BLaER1 treated with 17β-estradiol and CSF1 and Interleukin-3, amounts not matched to agents 10 nM and 100 nM (cell line): ENCODE data around the gene PNMA8A.

Experiments used
- H3K27ac ChIP-seq, 11 experiments: shearing (Covaris generic); formaldehyde crosslinking; 2 replicates each; pipeline ENCODE4 v1.8.1; 2022
- H3K27me3 ChIP-seq, 11 experiments: shearing (Covaris generic); formaldehyde crosslinking; 2 replicates each; pipeline ENCODE4 v1.8.1; 2022
- H3K36me3 ChIP-seq, 11 experiments: shearing (Covaris generic); formaldehyde crosslinking; 2 replicates each; pipeline ENCODE4 v1.8.1; 2022
- H3K4me1 ChIP-seq, 10 experiments: shearing (Covaris generic); formaldehyde crosslinking; 2 replicates each; pipeline ENCODE4 v1.8.1; 2022
- H3K4me2 ChIP-seq, 11 experiments: shearing (Covaris generic); formaldehyde crosslinking; 2 replicates each; pipeline ENCODE4 v1.8.1; 2022
- H3K4me3 ChIP-seq, 10 experiments: shearing (Covaris generic); formaldehyde crosslinking; 2 replicates each; pipeline ENCODE4 v1.8.1; 2022
- H3K9ac ChIP-seq, 11 experiments: shearing (Covaris generic); formaldehyde crosslinking; 2 replicates each; pipeline ENCODE4 v1.8.1; 2022
- H3K9me3 ChIP-seq, 11 experiments: shearing (Covaris generic); formaldehyde crosslinking; replicated peaks in 1 of 11; 2 replicates each; pipeline ENCODE4 v1.8.1; 2022
- H4K20me1 ChIP-seq, 11 experiments: shearing (Covaris generic); formaldehyde crosslinking; 2 replicates each; pipeline ENCODE4 v1.8.1; 2022
- Cebpa-rat ChIP-seq, 11 experiments: shearing (Covaris generic); IDR thresholded peaks; 2 replicates each; pipeline ENCODE4 v1.8.1; 2022

The PNMA8A gene, protein sequence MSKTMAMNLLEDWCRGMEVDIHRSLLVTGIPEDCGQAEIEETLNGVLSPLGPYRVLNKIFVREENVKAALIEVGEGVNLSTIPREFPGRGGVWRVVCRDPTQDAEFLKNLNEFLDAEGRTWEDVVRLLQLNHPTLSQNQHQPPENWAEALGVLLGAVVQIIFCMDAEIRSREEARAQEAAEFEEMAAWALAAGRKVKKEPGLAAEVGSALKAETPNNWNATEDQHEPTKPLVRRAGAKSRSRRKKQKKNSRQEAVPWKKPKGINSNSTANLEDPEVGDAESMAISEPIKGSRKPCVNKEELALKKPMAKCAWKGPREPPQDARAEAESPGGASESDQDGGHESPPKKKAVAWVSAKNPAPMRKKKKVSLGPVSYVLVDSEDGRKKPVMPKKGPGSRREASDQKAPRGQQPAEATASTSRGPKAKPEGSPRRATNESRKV

GRCh38 chr19:46471116-46471733 lies at the start of gene PNMA8A:
Gene PNMA8A (minus strand): TSS chr19:46471563. CDS start chr19:46471035, 528 bp downstream.
- no peaks in the 10 kb centered on the region for H3K36me3 ChIP-seq
- H3K4me2 ChIP-seq, result peak within 1 kb of the TSS in 9 of 11 experiments; percentile 43 to 87 (median 77); a peak in 18 of 22 replicates
- no peak for TF ChIP-seq Cebpa-rat (IDR thresholded peaks at IDR 0.05)
- H3K4me3 ChIP-seq, result no peak within 1 kb of the TSS
- no peaks in the 10 kb centered on the region for H4K20me1 ChIP-seq
- H3K9ac ChIP-seq, result peak within 1 kb of the TSS in 4 of 11 experiments; percentile 18 to 62 (median 32); a peak in 3 of 22 replicates
- peak within 1 kb of the TSS in 6 of 11 experiments; percentile 4 to 93 (median 90); a peak in 9 of 22 replicates for H3K27ac ChIP-seq
- H3K4me1 ChIP-seq, result peaks cover 33 to 93% (median 85%) of the 10 kb centered on the region in 10 experiments
- no peaks in the 10 kb centered on the region for H3K9me3 ChIP-seq
- no peaks in the 10 kb centered on the region for H3K27me3 ChIP-seq

GRCh38 chr19:46520616-46521015 lies 49.3 kb upstream of the PNMA8A start:
- no peaks in the 10 kb centered on the region for H4K20me1 ChIP-seq
- TF ChIP-seq Cebpa-rat (IDR thresholded peaks at IDR 0.05), result no peak
- peak overlapping the region; percentile 51 to 88 (median 72) for H3K4me2 ChIP-seq
- no peaks in the 10 kb centered on the region for H3K27me3 ChIP-seq
- peaks cover 16 to 26% (median 21%) of the 10 kb centered on the region in 11 experiments; a peak in 21 of 22 replicates for H3K9me3 ChIP-seq
- H3K4me1 ChIP-seq, result peaks cover 63 to 85% (median 75%) of the 10 kb centered on the region in 10 experiments
- H3K36me3 ChIP-seq, result no peaks in the 10 kb centered on the region
- H3K4me3 ChIP-seq, result no peak overlapping the region; a peak in 2 of 20 replicates
- H3K9ac ChIP-seq, result peak overlapping the region in 7 of 11 experiments; percentile 9 to 57 (median 34); a peak in 8 of 22 replicates
- peak overlapping the region in 8 of 11 experiments; percentile 24 to 72 (median 46); a peak in 16 of 22 replicates for H3K27ac ChIP-seq

- peaks cover 54 to 74% (median 65%) of the 10 kb centered on the region in 10 experiments for H3K4me1 ChIP-seq
- no peak overlapping the region for H3K9ac ChIP-seq
- no peaks in the 10 kb centered on the region for H4K20me1 ChIP-seq
- H3K36me3 ChIP-seq, result no peaks in the 10 kb centered on the region
- H3K4me2 ChIP-seq, result peak overlapping the region in 10 of 11 experiments; percentile 15 to 88 (median 65); a peak in 14 of 22 replicates
- H3K27me3 ChIP-seq, result no peaks in the 10 kb centered on the region
- no peak overlapping the region for H3K4me3 ChIP-seq
- no peak overlapping the region for H3K27ac ChIP-seq
- H3K9me3 ChIP-seq, result no peaks in the 10 kb centered on the region
- TF ChIP-seq Cebpa-rat (IDR thresholded peaks at IDR 0.05), result no peak
Measured at GRCh38 chr19:46517471-46517870, 46.1 kb upstream of the PNMA8A start.

DNA sequence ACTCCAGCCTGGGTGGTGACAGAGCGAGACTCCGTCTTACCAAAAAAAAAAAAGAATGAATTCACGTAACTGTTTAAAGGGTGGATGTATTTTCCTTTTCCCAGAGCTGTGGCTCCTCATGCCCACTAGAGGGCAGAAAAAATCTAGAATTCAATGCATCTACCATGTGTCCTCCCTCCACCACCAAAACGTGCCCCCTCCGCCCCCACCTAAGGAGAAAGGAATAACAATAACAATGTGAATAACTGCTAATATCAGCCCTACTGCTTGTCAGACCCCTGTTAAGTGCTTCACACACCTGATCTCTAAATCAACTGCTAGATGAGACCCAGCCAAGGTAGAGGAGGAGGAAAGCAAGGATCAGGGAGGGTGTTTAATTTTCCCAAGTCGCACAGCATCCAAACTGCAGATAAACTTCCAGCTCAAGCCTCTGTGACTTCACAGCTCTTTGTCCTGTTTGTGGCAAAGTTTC lies 44.6 kb upstream of the PNMA8A start:
- Histone ChIP-seq H3K36me3 (no peaks in the 10 kb centered on the region), H3K9ac (no peak overlapping the region; a peak in 1 of 22 replicates), H3K27ac (no peak overlapping the region), H3K27me3 (no peaks in the 10 kb centered on the region), H3K9me3 (peaks cover 5 to 11% (median 8%) of the 10 kb centered on the region in 11 experiments; a peak in 20 of 22 replicates), H3K4me3 (no peak overlapping the region), H3K4me1 (peaks cover 39 to 63% (median 50%) of the 10 kb centered on the region in 10 experiments), H4K20me1 (no peaks in the 10 kb centered on the region), H3K4me2 (peak overlapping the region in 3 of 11 experiments; percentile 3 to 37 (median 15); a peak in 1 of 22 replicates)
- TF ChIP-seq Cebpa-rat (IDR thresholded peaks at IDR 0.05), result no peak

- no peak overlapping the region for H3K9ac ChIP-seq
- H3K9me3 ChIP-seq, result peaks cover 6 to 12% (median 9%) of the 10 kb centered on the region in 11 experiments; a peak in 20 of 22 replicates
- H3K4me2 ChIP-seq, result no peak overlapping the region
- TF ChIP-seq Cebpa-rat (IDR thresholded peaks at IDR 0.05), result no peak
- no peak overlapping the region for H3K27ac ChIP-seq
- H3K27me3 ChIP-seq, result no peaks in the 10 kb centered on the region
- H3K4me3 ChIP-seq, result no peak overlapping the region
- H3K36me3 ChIP-seq, result no peaks in the 10 kb centered on the region
- H3K4me1 ChIP-seq, result peaks cover 32 to 57% (median 43%) of the 10 kb centered on the region in 10 experiments
- no peaks in the 10 kb centered on the region for H4K20me1 ChIP-seq
Measured at GRCh38 chr19:46515290-46515609, 43.9 kb upstream of the PNMA8A start.

DNA sequence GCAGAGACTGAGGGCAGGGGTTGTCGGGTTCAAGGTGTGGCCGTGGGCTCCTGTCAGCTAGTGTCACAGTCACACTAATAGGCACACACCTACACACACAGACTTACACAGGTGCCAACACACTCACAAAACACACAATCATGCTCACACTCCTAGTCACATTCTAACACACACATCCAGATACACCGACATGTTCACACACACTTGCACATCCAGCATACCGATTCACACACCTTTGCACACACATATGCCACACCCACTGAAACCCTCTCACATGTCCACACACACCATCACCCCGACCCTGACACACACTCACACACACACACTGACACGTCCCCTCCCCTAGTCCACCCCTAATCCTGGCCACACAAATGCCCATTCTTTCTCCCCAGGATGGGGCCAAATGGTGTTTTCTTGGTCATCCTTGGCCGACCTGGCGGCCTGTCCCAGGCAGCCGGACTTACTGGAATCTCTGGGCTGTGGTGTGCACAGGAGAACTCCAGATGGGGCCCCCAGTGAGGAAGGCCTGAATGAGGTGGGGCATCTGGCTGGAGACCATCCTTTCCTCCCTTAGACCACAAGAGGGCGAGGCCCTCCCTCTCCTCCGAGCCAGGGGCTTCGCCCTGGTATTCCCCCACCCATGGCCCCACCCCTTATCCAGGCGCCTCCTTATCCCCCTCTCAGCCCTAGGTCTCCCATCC lies 43.4 kb upstream of the PNMA8A start:
- no peaks in the 10 kb centered on the region for H4K20me1 ChIP-seq
- no peak for TF ChIP-seq Cebpa-rat (IDR thresholded peaks at IDR 0.05)
- H3K27ac ChIP-seq, result no peak overlapping the region
- no peak overlapping the region for H3K4me2 ChIP-seq
- 0 out of 22 replicates have a peak overlapping the region, but pooled peaks of 1 of the 11 experiments have one; percentile 18 for H3K9ac ChIP-seq
- no peak overlapping the region for H3K4me3 ChIP-seq
- H3K4me1 ChIP-seq, result peaks cover 27 to 52% (median 38%) of the 10 kb centered on the region in 10 experiments
- no peaks in the 10 kb centered on the region for H3K36me3 ChIP-seq
- H3K9me3 ChIP-seq, result peaks cover 6 to 12% (median 9%) of the 10 kb centered on the region in 11 experiments; a peak in 20 of 22 replicates
- no peaks in the 10 kb centered on the region for H3K27me3 ChIP-seq

DNA sequence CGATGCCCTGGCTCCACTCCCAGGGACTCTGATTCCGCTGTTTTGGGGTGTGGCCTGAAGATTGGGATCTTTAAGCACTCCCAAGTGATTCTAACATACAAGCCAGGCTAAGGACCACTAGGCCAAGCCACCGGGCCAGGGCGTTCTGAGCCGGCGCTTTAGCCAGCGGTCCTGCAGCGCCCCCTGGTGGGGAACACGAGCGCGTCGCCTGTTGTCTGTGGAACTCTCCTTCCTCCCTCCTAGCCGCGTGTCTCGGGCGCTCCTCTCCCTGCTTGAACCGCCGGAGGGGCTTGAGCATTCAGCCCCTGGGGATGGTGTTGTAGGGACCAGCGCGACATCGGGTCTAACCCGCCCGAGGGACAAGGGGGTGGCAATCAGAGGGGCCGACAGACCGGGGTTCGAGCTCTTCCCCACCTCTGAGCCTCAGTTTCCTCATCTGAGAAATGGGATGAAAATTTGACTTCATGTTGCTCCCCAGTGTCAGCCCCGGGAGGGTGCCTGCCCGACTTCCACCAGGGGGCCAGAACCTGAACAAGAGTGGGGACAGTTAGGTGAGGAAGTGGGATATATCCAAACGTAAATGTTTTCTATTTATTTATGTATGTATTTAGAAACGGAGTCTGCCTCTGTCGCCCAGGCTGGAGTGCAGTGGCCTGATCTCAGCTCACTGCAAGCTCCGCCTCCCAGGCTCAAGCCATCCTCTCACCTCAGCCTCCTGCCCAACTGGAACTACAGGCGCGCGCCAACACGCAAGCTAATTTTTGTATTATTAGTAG lies 42.3 kb upstream of the PNMA8A start:
- peaks cover 6 to 12% (median 9%) of the 10 kb centered on the region in 11 experiments; a peak in 20 of 22 replicates for H3K9me3 ChIP-seq

DNA sequence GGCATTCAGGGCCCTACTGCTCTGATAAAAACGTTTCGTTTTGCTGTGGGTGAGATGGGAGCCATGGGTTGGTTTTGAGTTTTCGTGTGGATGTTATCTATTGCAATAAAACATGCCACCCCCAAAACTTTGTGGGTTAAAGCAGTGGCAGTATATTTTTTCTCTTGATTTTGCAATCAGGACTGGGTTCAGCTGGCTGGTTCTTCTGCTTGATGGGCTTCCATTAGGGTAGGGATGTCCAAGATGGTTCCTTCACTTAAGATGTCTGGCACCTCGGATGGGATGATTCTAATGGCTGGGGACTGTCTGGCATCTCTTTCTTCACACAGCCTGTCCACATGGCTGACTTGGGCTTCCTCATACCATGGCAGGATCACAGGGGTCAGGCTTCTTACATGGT lies 39.9 kb upstream of the PNMA8A start:
- peaks cover 4 to 19% (median 12%) of the 10 kb centered on the region in 10 experiments; a peak in 18 of 20 replicates for H3K4me1 ChIP-seq
- no peaks in the 10 kb centered on the region for H3K36me3 ChIP-seq
- H4K20me1 ChIP-seq, result no peaks in the 10 kb centered on the region
- no peak overlapping the region for H3K4me3 ChIP-seq
- H3K27ac ChIP-seq, result no peak overlapping the region
- peaks cover 6 to 12% (median 9%) of the 10 kb centered on the region in 11 experiments; a peak in 20 of 22 replicates for H3K9me3 ChIP-seq
- TF ChIP-seq Cebpa-rat (IDR thresholded peaks at IDR 0.05), result no peak
- H3K9ac ChIP-seq, result no peak overlapping the region
- H3K27me3 ChIP-seq, result no peaks in the 10 kb centered on the region
- H3K4me2 ChIP-seq, result no peak overlapping the region

More for the DNA sequence above, 42.3 kb upstream of the PNMA8A start:
- Histone ChIP-seq H3K9ac (no peak overlapping the region; a peak in 1 of 22 replicates), H3K27me3 (no peaks in the 10 kb centered on the region), H3K36me3 (no peaks in the 10 kb centered on the region), H3K27ac (no peak overlapping the region), H3K4me2 (peak overlapping the region in 4 of 11 experiments; percentile 37 to 52 (median 50); a peak in 5 of 22 replicates), H3K4me3 (no peak overlapping the region), H4K20me1 (no peaks in the 10 kb centered on the region), H3K4me1 (peaks cover 16 to 41% (median 27%) of the 10 kb centered on the region in 10 experiments)
- no peak for TF ChIP-seq Cebpa-rat (IDR thresholded peaks at IDR 0.05)
